HEK293 (cell line): ENCODE results near the gene INSYN2A.

Experiments used
- SETDB1 ChIP-seq: IDR thresholded peaks from one replicate; pipeline ENCODE4 v1.6.1; 2017; ENCODE audit warnings: mild to moderate bottlenecking, low read length, moderate library complexity, mixed read lengths; ENCODE audit not compliant: insufficient read length
- ZBTB7A ChIP-seq: fragments of 450-650 bp; formaldehyde crosslinking; IDR thresholded peaks from 2 replicates; pipeline ENCODE4 v1.5.1; 2016; ENCODE audit warnings: low read depth, missing biosample characterization, missing genetic modification characterization

DNA sequence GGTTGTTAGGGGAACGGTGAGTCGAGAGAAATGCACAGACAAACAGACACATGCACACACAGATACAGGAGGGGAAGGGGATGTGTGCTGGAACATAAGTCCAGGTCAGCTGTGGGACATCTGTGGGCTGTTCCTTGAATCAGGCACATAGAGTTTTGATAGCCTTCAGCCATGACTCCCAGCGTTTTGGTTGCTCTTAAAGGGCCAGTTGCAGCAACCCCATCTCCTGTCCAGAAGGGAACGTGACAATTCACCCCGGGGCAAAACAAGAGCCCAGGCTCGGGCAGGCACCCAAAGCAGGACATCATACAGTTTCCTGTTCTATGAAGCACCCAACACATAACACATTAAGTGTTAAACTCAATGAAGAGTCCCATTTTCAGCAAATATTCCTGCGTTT lies 9.6 kb downstream of the INSYN2A start:
- TF ChIP-seq SETDB1 (no peak), ZBTB7A (tag by site-specific recombination) (no peak)
